ENCODE results near the gene CNPY1.

CNPY1 gene

GRCh38 chr7:155511702-155511996 is 34.7 kb downstream of the CNPY1 start:
- no peak for DNase-seq (ENCODE audit: low read depth)

GRCh38 chr7:155510975-155511701 is 35.2 kb downstream of the CNPY1 start:
- DNase-seq (ENCODE audit: low read depth): no peak

- no peak for DNase-seq (ENCODE audit: low read depth)
These were observed 36.4 kb downstream of the CNPY1 start for GRCh38 chr7:155509725-155510551.

- DNase-seq (ENCODE audit: low read depth): no peak
These were observed 37.0 kb downstream of the CNPY1 start for GRCh38 chr7:155509359-155509724.

- no peak for DNase-seq (ENCODE audit: low read depth)
These were observed 37.7 kb downstream of the CNPY1 start for GRCh38 chr7:155508376-155509358.

GRCh38 chr7:155507576-155507975 is 38.8 kb downstream of the CNPY1 start:
- no peak for DNase-seq (ENCODE audit: low read depth)

GRCh38 chr7:155506854-155507337 is 39.5 kb downstream of the CNPY1 start:
- no peak for DNase-seq (ENCODE audit: low read depth)

GRCh38 chr7:155505422-155505793 is 41.0 kb downstream of the CNPY1 start:
- DNase-seq (ENCODE audit: low read depth): no peak

- DNase-seq (ENCODE audit: low read depth): no peak
These were observed 49.0 kb downstream of the CNPY1 start for GRCh38 chr7:155497149-155497901.

GRCh38 chr7:155496267-155497005 is 49.9 kb downstream of the CNPY1 start:
- no peak for DNase-seq (ENCODE audit: low read depth)

- DNase-seq (ENCODE audit: low read depth): no peak
These were observed 50.7 kb downstream of the CNPY1 start for GRCh38 chr7:155495440-155496248.

GRCh38 chr7:155494551-155494950 is 51.8 kb downstream of the CNPY1 start:
- no peak for DNase-seq (ENCODE audit: low read depth)

- no peak for DNase-seq (ENCODE audit: low read depth)
These were observed 52.4 kb downstream of the CNPY1 start for GRCh38 chr7:155493744-155494538.

- no peak for DNase-seq (ENCODE audit: low read depth)
These were observed 54.5 kb downstream of the CNPY1 start for GRCh38 chr7:155491812-155492211.

- DNase-seq (ENCODE audit: low read depth): no peak
These were observed 55.4 kb downstream of the CNPY1 start for GRCh38 chr7:155490697-155491628.

GRCh38 chr7:155489862-155490696 is 56.3 kb downstream of the CNPY1 start:
- DNase-seq (ENCODE audit: low read depth): no peak

Data from stimulated activated CD4-positive, alpha-beta T cell treated with anti-CD3 and anti-CD28 coated beads, Interleukin-2, amount 100 ng/mL, for 4 hours (primary cell).